OCI-LY7 (cell line): ENCODE data around the gene DNAH6. TPM values are rescaled to one million over a fixed set of nuclear protein-coding genes. Genes with fewer than 3 reads are reported as not detected.

Source experiments
- BruUV-seq: library from RNA; stranded (reverse); fragments of 400-500 nt; replicated peaks from 2 replicates; lab custom pipeline; 2021; lab: Mats Ljungman, UMichigan
- CTCF ChIA-PET: fragments of 300-600 bp; sonication (Branson Sonifier 250); formaldehyde crosslinking; loops from one replicate; lab custom pipeline; 2022; ENCODE audit warnings: antibody characterized with exemption; ENCODE audit not compliant: unreplicated experiment; lab: Charles Lee
- POLR2A ChIA-PET: fragments of 300-600 bp; sonication (Branson Sonifier 250); formaldehyde crosslinking; loops from one replicate; lab custom pipeline; 2022; ENCODE audit warnings: antibody characterized with exemption; lab: Charles Lee
- DNase-seq: peaks from one replicate; pipeline ENCODE4 v3.0.0-alpha.2; 2015; ENCODE audit warnings: low spot score
- H2AFZ ChIP-seq: fragments of 200-600 bp; sonication (generic), shearing (Covaris generic); 2 replicates; pipeline ENCODE4 v1.6.1; 2014; ENCODE audit warnings: mild to moderate bottlenecking, antibody characterized with exemption, low read length, moderate library complexity
- H3K27ac ChIP-seq: fragments of 200-600 bp; sonication (generic); 2 replicates; pipeline ENCODE4 v1.5.1; 2014; ENCODE audit warnings: mixed run types, low read depth, mild to moderate bottlenecking, moderate library complexity, low read length, inconsistent platforms; ENCODE audit not compliant: poor library complexity, severe bottlenecking
- H3K36me3 ChIP-seq: fragments of 200-600 bp; sonication (generic); 2 replicates; pipeline ENCODE4 v1.6.1; 2014; ENCODE audit warnings: mild to moderate bottlenecking, antibody characterized with exemption, low read length, moderate library complexity, mixed read lengths; ENCODE audit not compliant: insufficient read depth
- H3K4me1 ChIP-seq: fragments of 200-600 bp; sonication (generic); 2 replicates; pipeline ENCODE4 v1.5.1; 2014; ENCODE audit warnings: mild to moderate bottlenecking, low read length; ENCODE audit not compliant: insufficient read depth, poor library complexity, severe bottlenecking
- H3K4me2 ChIP-seq: fragments of 200-600 bp; sonication (generic); 2 replicates; pipeline ENCODE4 v1.6.1; 2014; ENCODE audit warnings: mild to moderate bottlenecking, low read length
- H3K4me3 ChIP-seq: fragments of 200-600 bp; sonication (generic); 2 replicates; pipeline ENCODE4 v1.5.1; 2014; ENCODE audit warnings: mild to moderate bottlenecking, low read depth, low read length; ENCODE audit not compliant: poor library complexity, severe bottlenecking
- H3K79me2 ChIP-seq: fragments of 200-600 bp; sonication (generic); 2 replicates; pipeline ENCODE4 v1.6.1; 2016; ENCODE audit warnings: low read depth, mild to moderate bottlenecking, low read length, moderate library complexity, mixed read lengths; ENCODE audit not compliant: insufficient read depth
- H3K9me2 ChIP-seq: fragments of 200-600 bp; sonication (generic); 2 replicates; pipeline ENCODE4 v1.6.1; 2016; ENCODE audit warnings: mild to moderate bottlenecking, low read length, mixed read lengths; ENCODE audit not compliant: insufficient read depth
- H3K9me3 ChIP-seq: fragments of 200-600 bp; sonication (generic); 2 replicates; pipeline ENCODE4 v1.6.1; 2014; ENCODE audit warnings: mild to moderate bottlenecking, mixed run types, low read length, mixed read lengths
- H4K20me1 ChIP-seq: fragments of 200-600 bp; sonication (generic); 2 replicates; pipeline ENCODE4 v1.6.1; 2014; ENCODE audit warnings: mild to moderate bottlenecking, antibody characterized with exemption, low read length, moderate library complexity, mixed read lengths; ENCODE audit not compliant: insufficient read depth
- CTCF ChIP-seq: fragments of 200-600 bp; sonication (generic); conservative IDR thresholded peaks from 2 replicates; pipeline ENCODE4 v1.5.1; 2014; ENCODE audit warnings: mild to moderate bottlenecking, antibody characterized with exemption, low read length, moderate library complexity, mixed read lengths
- EZH2phosphoT487 ChIP-seq: fragments of 200-600 bp; sonication (generic); IDR thresholded peaks from 2 replicates; pipeline ENCODE4 v1.6.1; 2018; ENCODE audit warnings: low read depth, borderline replicate concordance, mild to moderate bottlenecking, mixed run types, antibody characterized with exemption, low read length, moderate library complexity, mixed read lengths
- intact Hi-C: fragments of 100-400 bp; cut with micrococcal nuclease; formaldehyde crosslinking; loops from one replicate; pipeline ENCODE4 v1.10.0; 2022; ENCODE audit not compliant: unreplicated experiment
- total RNA-seq, 2 experiments: library from RNA; depleted of rRNA in 1 of 2; stranded (reverse); fragments of >200 nt in 1 of 2; shearing (Covaris generic) in 1 of 2; gene quantifications; 2 replicates each; pipeline ENCODE4 v1.2.3, GENCODE V29; 2014 to 2022

The DNAH6 gene
- total RNA-seq, 2 experiments from 2014 or later, result 0.63 to 1.6 TPM

- H3K79me2 ChIP-seq, result no peaks in the 10 kb centered on the region
- no peak overlapping the region for H3K4me3 ChIP-seq
- H3K9me3 ChIP-seq, result no peaks in the 10 kb centered on the region
- intact Hi-C loops, result no loop called here
- no peaks in the 10 kb centered on the region for H3K9me2 ChIP-seq
- BruUV-seq, result no TSS peak
- H3K4me2 ChIP-seq, result no peak overlapping the region
- H3K4me1 ChIP-seq, result no peaks in the 10 kb centered on the region
- POLR2A ChIA-PET, result interaction anchor here (1.4 kb wide), 1 partner anchor 103 kb away, joined by 4 read pairs; no protein-coding TSS in a partner anchor
- TF ChIP-seq EZH2phosphoT487 (no peak), CTCF (no peak)
- H3K27ac ChIP-seq, result no peak overlapping the region
- CTCF ChIA-PET, result no interaction called here
- no peaks in the 10 kb centered on the region; the same call in 1 of the 2 replicates for H4K20me1 ChIP-seq
- no peak for DNase-seq
- H3K36me3 ChIP-seq, result no peaks in the 10 kb centered on the region
- H2AFZ ChIP-seq, result no peak overlapping the region
Measured at GRCh38 chr2:84646514-84646913, 130.2 kb downstream of the DNAH6 start.

GRCh38 chr2:84647267-84647666 is 131.0 kb downstream of the DNAH6 start:
- TF ChIP-seq EZH2phosphoT487 (no peak), CTCF (no peak)
- Histone ChIP-seq H4K20me1 (no peaks in the 10 kb centered on the region; the same call in 1 of the 2 replicates), H3K9me2 (no peaks in the 10 kb centered on the region), H3K27ac (no peak overlapping the region), H3K36me3 (no peaks in the 10 kb centered on the region), H3K79me2 (no peaks in the 10 kb centered on the region), H3K4me3 (no peak overlapping the region), H3K4me2 (no peak overlapping the region), H3K4me1 (no peaks in the 10 kb centered on the region), H3K9me3 (no peaks in the 10 kb centered on the region), H2AFZ (no peak overlapping the region)
- POLR2A ChIA-PET, result interaction anchor here (1.4 kb wide), 1 partner anchor 102 kb away, joined by 4 read pairs; no protein-coding TSS in a partner anchor
- intact Hi-C loops, result no loop called here
- CTCF ChIA-PET, result no interaction called here
- DNase-seq, result no peak
- BruUV-seq, result no TSS peak

- no peaks in the 10 kb centered on the region for H3K36me3 ChIP-seq
- POLR2A ChIA-PET, result interaction anchor here (0.8 to 1.3 kb wide), 2 partner anchors 9 to 11 kb away, joined by 3 to 5 read pairs; no protein-coding TSS in a partner anchor
Measured at GRCh38 chr2:84649058-84649457, 132.8 kb downstream of the DNAH6 start.

More at GRCh38 chr2:84649058-84649457, 132.8 kb downstream of the DNAH6 start:
- H2AFZ ChIP-seq, result no peak overlapping the region
- TF ChIP-seq EZH2phosphoT487 (no peak), CTCF (no peak)
- intact Hi-C loops, result no loop called here
- CTCF ChIA-PET, result no interaction called here
- H3K4me2 ChIP-seq, result no peak overlapping the region
- no peak for DNase-seq
- no peak overlapping the region for H3K4me3 ChIP-seq
- no peaks in the 10 kb centered on the region for H3K9me2 ChIP-seq
- no TSS peak for BruUV-seq
- no peaks in the 10 kb centered on the region; the same call in 1 of the 2 replicates for H4K20me1 ChIP-seq
- H3K79me2 ChIP-seq, result no peaks in the 10 kb centered on the region
- H3K27ac ChIP-seq, result no peak overlapping the region
- H3K4me1 ChIP-seq, result no peaks in the 10 kb centered on the region
- H3K9me3 ChIP-seq, result no peaks in the 10 kb centered on the region
